NCI-H1417 (cell line): Measurements from ENCODE around the gene CWC27.
A peak's percentile ranks its signal among the peaks of the same experiment; 100 is the strongest.

ENCODE experiments used
- DNase-seq, 3 experiments: peaks; one replicate each; lab custom pipeline; 2025; lab: John Stamatoyannopoulos, UW

Gene CWC27

GRCh38 chr5:64923151-64923685 lies 154.5 kb downstream of the CWC27 start:
- no peak for DNase-seq

GRCh38 chr5:64925123-64925522 lies 156.4 kb downstream of the CWC27 start:
- no peak for DNase-seq

GRCh38 chr5:64929833-64930232 lies 161.1 kb downstream of the CWC27 start:
- DNase-seq: no peak

- DNase-seq: no peak
These were observed 162.1 kb downstream of the CWC27 start for GRCh38 chr5:64930672-64931318.

- DNase-seq: peak in 1 of 3 experiments; percentile 80
These were observed 170.7 kb downstream of the CWC27 start for GRCh38 chr5:64939422-64939771.

- peak in 1 of 3 experiments; percentile 80 for DNase-seq
These were observed 171.2 kb downstream of the CWC27 start for GRCh38 chr5:64939772-64940510.

GRCh38 chr5:64942460-64942859 lies 173.7 kb downstream of the CWC27 start:
- DNase-seq: peak in 1 of 3 experiments; percentile 3

GRCh38 chr5:64944868-64945267 lies 176.1 kb downstream of the CWC27 start:
- DNase-seq: no peak

GRCh38 chr5:64947031-64947430 lies 178.3 kb downstream of the CWC27 start:
- DNase-seq: peak; percentile 5 to 67 (median 16)

- DNase-seq: no peak
These were observed 179.1 kb downstream of the CWC27 start for GRCh38 chr5:64947801-64948200.

- DNase-seq: no peak
These were observed 180.6 kb downstream of the CWC27 start for GRCh38 chr5:64949331-64949730.

GRCh38 chr5:64952951-64953673 lies 184.4 kb downstream of the CWC27 start:
- DNase-seq: no peak

GRCh38 chr5:64954518-64954917 lies 185.8 kb downstream of the CWC27 start:
- no peak for DNase-seq

- DNase-seq: peak in 1 of 3 experiments; percentile 20
These were observed 190.1 kb downstream of the CWC27 start for GRCh38 chr5:64958757-64959391.

- no peak for DNase-seq
These were observed 194.5 kb downstream of the CWC27 start for GRCh38 chr5:64963278-64963677.

GRCh38 chr5:64968591-64969110 lies 199.9 kb downstream of the CWC27 start:
- no peak for DNase-seq

- DNase-seq: no peak
These were observed 200.8 kb downstream of the CWC27 start for GRCh38 chr5:64969578-64969977.

GRCh38 chr5:64971513-64971912 lies 202.8 kb downstream of the CWC27 start:
- no peak for DNase-seq

- no peak for DNase-seq
These were observed 203.3 kb downstream of the CWC27 start for GRCh38 chr5:64971990-64972389.

- DNase-seq: no peak
These were observed 203.9 kb downstream of the CWC27 start for GRCh38 chr5:64972591-64972990.

- DNase-seq: no peak
These were observed 204.5 kb downstream of the CWC27 start for GRCh38 chr5:64973215-64973614.

GRCh38 chr5:64977779-64978178 lies 209.0 kb downstream of the CWC27 start:
- DNase-seq: no peak
